MCF 10A (cell line): ENCODE results near the gene DNAJB11. TPM values are rescaled to one million over a fixed set of nuclear protein-coding genes. Genes with fewer than 3 reads are reported as not detected.

Experiments used
- BruUV-seq: library from RNA; stranded (reverse); fragments of 400-500 nt; replicated peaks from 2 replicates; lab custom pipeline; 2021; lab: Mats Ljungman, UMichigan
- CTCF ChIA-PET: fragments of 300-600 bp; sonication (Branson Sonifier 250); formaldehyde crosslinking; extraction: SDS; loops from one replicate; lab custom pipeline; 2021; ENCODE audit warnings: antibody characterized with exemption, inconsistent platforms; lab: Yijun Ruan, JAX
- POLR2A ChIA-PET: fragments of 300-600, 350-650 bp; sonication (Branson Sonifier 250); formaldehyde crosslinking; extraction: SDS; loops from one replicate; lab custom pipeline; 2020; ENCODE audit warnings: antibody characterized with exemption, inconsistent platforms; lab: Yijun Ruan, JAX
- DNase-seq: peaks from one replicate; pipeline ENCODE4 v3.0.0-alpha.2; 2018; ENCODE audit not compliant: unreplicated experiment
- H3K27ac Mint-ChIP-seq: one replicate; pipeline ENCODE4 v1.8.0; 2022; ENCODE audit warnings: mild to moderate bottlenecking, low read depth, mixed read lengths; ENCODE audit not compliant: unreplicated experiment
- H3K27me3 Mint-ChIP-seq: one replicate; pipeline ENCODE4 v1.8.0; 2022; ENCODE audit warnings: mixed read lengths; ENCODE audit not compliant: insufficient read depth, unreplicated experiment
- H3K36me3 Mint-ChIP-seq: one replicate; pipeline ENCODE4 v1.8.0; 2022; ENCODE audit warnings: mild to moderate bottlenecking, moderate library complexity, mixed read lengths; ENCODE audit not compliant: insufficient read depth, unreplicated experiment
- H3K4me1 Mint-ChIP-seq: one replicate; pipeline ENCODE4 v1.8.0; 2022; ENCODE audit warnings: mixed read lengths; ENCODE audit not compliant: insufficient read depth, unreplicated experiment
- H3K4me3 Mint-ChIP-seq: one replicate; pipeline ENCODE4 v1.8.0; 2022; ENCODE audit warnings: mild to moderate bottlenecking, moderate library complexity, mixed read lengths; ENCODE audit not compliant: unreplicated experiment
- H3K9me3 Mint-ChIP-seq: one replicate; pipeline ENCODE4 v1.8.0; 2022; ENCODE audit warnings: mixed read lengths; ENCODE audit not compliant: unreplicated experiment
- intact Hi-C: fragments of 100-400 bp; cut with micrococcal nuclease; formaldehyde crosslinking; loops from 2 replicates; pipeline ENCODE4 v1.14.1; 2022
- total RNA-seq: library from RNA; stranded (reverse); gene quantifications from 2 replicates; pipeline ENCODE4 v1.2.3, GENCODE V29; 2022
- TF ChIP-seq, protein P1 (sequence below): fragments of 200-600 bp; IDR thresholded peaks from one replicate; pipeline ENCODE4 v1.8.0; 2022; ENCODE audit warnings: antibody characterized with exemption, mild to moderate bottlenecking; ENCODE audit not compliant: unreplicated experiment

The DNAJB11 gene
- total RNA-seq, 1 experiment from 2014 or later: 116 TPM

- BruUV-seq: no TSS peak
These were observed 36.3 kb upstream of the DNAJB11 start for GRCh38 chr3:186534113-186534669.

GRCh38 chr3:186536883-186537844 lies 33.4 kb upstream of the DNAJB11 start:
- Mint-ChIP-seq H3K4me1 (peaks cover 13% of the 10 kb centered on the region), H3K27ac (no peak overlapping the region), H3K9me3 (no peaks in the 10 kb centered on the region), H3K27me3 (no peaks in the 10 kb centered on the region), H3K36me3 (no peaks in the 10 kb centered on the region), H3K4me3 (no peak overlapping the region)
- intact Hi-C loops: no loop called here
- POLR2A ChIA-PET: interaction anchor here (1.0 to 2.7 kb wide), 2 partner anchors 277 to 554 kb away, joined by 3 to 7 read pairs; no protein-coding TSS in a partner anchor
- TF ChIP-seq, protein P1, sequence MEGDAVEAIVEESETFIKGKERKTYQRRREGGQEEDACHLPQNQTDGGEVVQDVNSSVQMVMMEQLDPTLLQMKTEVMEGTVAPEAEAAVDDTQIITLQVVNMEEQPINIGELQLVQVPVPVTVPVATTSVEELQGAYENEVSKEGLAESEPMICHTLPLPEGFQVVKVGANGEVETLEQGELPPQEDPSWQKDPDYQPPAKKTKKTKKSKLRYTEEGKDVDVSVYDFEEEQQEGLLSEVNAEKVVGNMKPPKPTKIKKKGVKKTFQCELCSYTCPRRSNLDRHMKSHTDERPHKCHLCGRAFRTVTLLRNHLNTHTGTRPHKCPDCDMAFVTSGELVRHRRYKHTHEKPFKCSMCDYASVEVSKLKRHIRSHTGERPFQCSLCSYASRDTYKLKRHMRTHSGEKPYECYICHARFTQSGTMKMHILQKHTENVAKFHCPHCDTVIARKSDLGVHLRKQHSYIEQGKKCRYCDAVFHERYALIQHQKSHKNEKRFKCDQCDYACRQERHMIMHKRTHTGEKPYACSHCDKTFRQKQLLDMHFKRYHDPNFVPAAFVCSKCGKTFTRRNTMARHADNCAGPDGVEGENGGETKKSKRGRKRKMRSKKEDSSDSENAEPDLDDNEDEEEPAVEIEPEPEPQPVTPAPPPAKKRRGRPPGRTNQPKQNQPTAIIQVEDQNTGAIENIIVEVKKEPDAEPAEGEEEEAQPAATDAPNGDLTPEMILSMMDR: no peak
- CTCF ChIA-PET: interaction anchor here (0.5 to 7.1 kb wide), 9 partner anchors 80 to 594 kb away, joined by 3 to 80 read pairs (median 4); no protein-coding TSS in a partner anchor
- no peak for DNase-seq
- no TSS peak for BruUV-seq

More at GRCh38 chr3:186534113-186534669, 36.3 kb upstream of the DNAJB11 start:
- DNase-seq: no peak
- TF ChIP-seq, protein P1: no peak
- no peaks in the 10 kb centered on the region for H3K4me1 Mint-ChIP-seq
- ChIA-PET POLR2A (interaction anchor here (1.4 kb wide), 1 partner anchor 15 kb away, joined by 3 read pairs; no protein-coding TSS in a partner anchor), CTCF (interaction anchor here (0.6 to 3.3 kb wide), 6 partner anchors 13 to 551 kb away, joined by 3 to 24 read pairs (median 4); no protein-coding TSS in a partner anchor)
- no peaks in the 10 kb centered on the region for H3K36me3 Mint-ChIP-seq
- H3K27ac Mint-ChIP-seq: no peak overlapping the region
- H3K27me3 Mint-ChIP-seq: no peaks in the 10 kb centered on the region
- H3K9me3 Mint-ChIP-seq: no peaks in the 10 kb centered on the region
- H3K4me3 Mint-ChIP-seq: no peak overlapping the region
- intact Hi-C loops: no loop called here

- POLR2A ChIA-PET: interaction anchor here (1.6 kb wide), 1 partner anchor 27 kb away, joined by 3 read pairs; no protein-coding TSS in a partner anchor
- Mint-ChIP-seq H3K4me1 (peaks cover 13% of the 10 kb centered on the region), H3K36me3 (peaks cover 11% of the 10 kb centered on the region), H3K27ac (no peak overlapping the region), H3K27me3 (no peaks in the 10 kb centered on the region), H3K4me3 (no peak overlapping the region), H3K9me3 (no peaks in the 10 kb centered on the region)
- CTCF ChIA-PET: interaction anchor here (0.6 to 7.1 kb wide), 12 partner anchors 10 to 596 kb away, joined by 3 to 107 read pairs (median 18); no protein-coding TSS in a partner anchor
- intact Hi-C loops: no loop called here
- TF ChIP-seq, protein P1: no peak
- DNase-seq: no peak
- no TSS peak for BruUV-seq
These were observed 31.7 kb upstream of the DNAJB11 start for GRCh38 chr3:186538779-186539178.
